T-helper 2 cell treated with Interferon-gamma antibody and Interleukin-4, amounts not matched to agents 5 μg/mL and 100 μg/mL, for 36 hours (primary cell): ENCODE data around the gene RDX.
"Not testable (repeated sequence)": the region's sequence is repeated elsewhere in the genome, so short reads cannot be mapped to it uniquely, and the experiment has no call there.

Source experiments
- DNase-seq: peaks from one replicate; pipeline ENCODE4 v3.0.0; 2021; ENCODE audit warnings: low spot score
- H3K27ac Mint-ChIP-seq: one replicate; pipeline ENCODE4 v1.8.0; 2021; ENCODE audit warnings: mild to moderate bottlenecking, mixed read lengths
- H3K27me3 Mint-ChIP-seq: one replicate; pipeline ENCODE4 v1.8.0; 2021; ENCODE audit warnings: low read depth, mixed read lengths
- H3K36me3 Mint-ChIP-seq: one replicate; pipeline ENCODE4 v1.8.0; 2021; ENCODE audit warnings: low read depth, mixed read lengths
- H3K4me1 Mint-ChIP-seq: one replicate; pipeline ENCODE4 v1.8.0; 2021; ENCODE audit warnings: low read depth, mixed read lengths
- H3K4me3 Mint-ChIP-seq: one replicate; pipeline ENCODE4 v1.8.0; 2022; ENCODE audit warnings: mild to moderate bottlenecking, moderate library complexity, mixed read lengths
- H3K9me3 Mint-ChIP-seq: one replicate; pipeline ENCODE4 v1.8.0; 2021; ENCODE audit warnings: mixed read lengths

Gene RDX

DNA sequence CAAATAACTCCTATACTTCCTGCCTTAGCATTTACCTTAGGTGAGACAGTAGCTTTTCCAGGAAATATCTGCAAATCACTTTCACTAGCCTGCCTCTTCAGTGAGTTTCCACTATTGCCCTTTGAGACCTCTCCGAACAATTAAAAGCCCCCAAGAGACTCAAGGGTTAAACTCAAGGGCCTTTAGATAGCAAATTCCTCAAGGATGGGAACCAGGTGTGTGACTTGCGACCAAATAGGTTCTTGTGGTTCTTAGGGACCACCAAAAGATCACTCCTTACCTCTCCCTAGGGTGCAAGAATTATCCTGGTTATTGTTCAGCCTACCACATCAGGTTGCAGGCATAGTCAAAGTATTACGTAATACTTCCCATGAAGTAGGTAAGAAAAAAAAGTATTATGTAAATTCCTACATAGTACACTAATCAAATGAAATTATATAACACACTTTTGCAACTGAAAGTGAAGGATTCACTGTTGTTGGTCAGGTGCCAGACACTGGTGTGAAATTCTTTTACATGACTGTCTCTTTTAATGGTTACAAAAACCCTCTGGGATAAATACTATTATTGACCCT is 1.4 kb upstream of the RDX start:
- no peaks in the 10 kb centered on the region for H3K9me3 Mint-ChIP-seq
- peaks cover 36% of the 10 kb centered on the region for H3K4me1 Mint-ChIP-seq
- H3K4me3 Mint-ChIP-seq: no peak overlapping the region
- peaks cover 9% of the 10 kb centered on the region for H3K36me3 Mint-ChIP-seq
- no peaks in the 10 kb centered on the region for H3K27me3 Mint-ChIP-seq
- no peak for DNase-seq
- no peak overlapping the region for H3K27ac Mint-ChIP-seq

GRCh38 chr11:110297076-110297725 is 787 bp upstream of the RDX start:
- Mint-ChIP-seq H3K27ac (no peak overlapping the region), H3K9me3 (no peaks in the 10 kb centered on the region), H3K4me3 (peak overlapping the region; percentile 58), H3K27me3 (no peaks in the 10 kb centered on the region), H3K4me1 (peaks cover 36% of the 10 kb centered on the region), H3K36me3 (peaks cover 9% of the 10 kb centered on the region)
- DNase-seq: no peak

- Mint-ChIP-seq H3K27ac (peak overlapping the region; percentile 88), H3K4me3 (peak overlapping the region; percentile 90), H3K36me3 (peaks cover 13% of the 10 kb centered on the region), H3K4me1 (peaks cover 45% of the 10 kb centered on the region), H3K27me3 (no peaks in the 10 kb centered on the region), H3K9me3 (no peaks in the 10 kb centered on the region)
- DNase-seq: peak; percentile 46
Observed at GRCh38 chr11:110295531-110296225, 736 bp downstream of the RDX start.

GRCh38 chr11:110295086-110295485 is 1.3 kb downstream of the RDX start:
- H3K9me3 Mint-ChIP-seq: no peaks in the 10 kb centered on the region
- peaks cover 16% of the 10 kb centered on the region for H3K36me3 Mint-ChIP-seq
- H3K4me3 Mint-ChIP-seq: peak overlapping the region; percentile 90
- H3K27me3 Mint-ChIP-seq: no peaks in the 10 kb centered on the region
- DNase-seq: no peak
- H3K27ac Mint-ChIP-seq: peak overlapping the region; percentile 88
- H3K4me1 Mint-ChIP-seq: peaks cover 43% of the 10 kb centered on the region

DNA sequence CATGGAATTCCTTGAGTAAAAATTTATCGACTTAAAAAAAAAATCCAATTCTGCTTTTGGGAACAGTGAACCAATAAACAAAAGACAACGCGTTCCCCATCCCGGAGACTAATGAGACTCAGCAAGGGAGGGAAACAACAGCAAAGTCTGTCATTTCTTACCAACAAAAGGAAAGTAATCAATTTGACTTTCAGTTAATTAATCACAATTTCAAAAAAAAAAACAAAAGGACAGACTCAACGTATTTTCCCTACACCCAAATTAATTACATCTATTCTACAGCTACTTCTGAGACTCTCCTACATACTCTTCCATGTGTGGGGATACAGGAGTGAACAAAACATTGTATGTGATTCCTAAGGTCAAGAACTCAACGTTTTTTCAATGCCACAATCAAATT is 1.9 kb downstream of the RDX start:
- Mint-ChIP-seq H3K27me3 (no peaks in the 10 kb centered on the region), H3K4me1 (peaks cover 44% of the 10 kb centered on the region), H3K36me3 (peaks cover 16% of the 10 kb centered on the region), H3K4me3 (peak overlapping the region; percentile 90), H3K27ac (no peak overlapping the region), H3K9me3 (no peaks in the 10 kb centered on the region)
- no peak for DNase-seq

DNA sequence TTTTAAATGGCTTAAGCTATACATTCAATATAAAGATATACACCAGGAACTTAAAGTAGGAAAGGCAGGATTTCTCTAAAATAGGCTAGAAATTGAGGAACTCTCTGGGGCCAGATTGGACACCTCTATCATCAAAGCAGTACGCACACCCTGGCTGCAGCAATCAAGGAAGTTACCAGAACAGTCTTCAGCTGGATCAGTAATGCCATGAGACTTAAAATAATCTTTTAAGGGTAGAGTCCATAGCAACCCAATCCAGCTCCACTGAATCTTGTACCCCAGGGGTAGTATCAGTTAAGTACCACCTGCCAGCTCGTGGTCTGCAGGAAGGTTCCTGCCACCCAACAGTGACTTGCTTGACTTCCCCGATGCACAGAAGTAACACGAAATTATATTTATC is 3.0 kb downstream of the RDX start:
- no peaks in the 10 kb centered on the region for H3K9me3 Mint-ChIP-seq
- H3K4me3 Mint-ChIP-seq: peak overlapping the region; percentile 90
- H3K27me3 Mint-ChIP-seq: no peaks in the 10 kb centered on the region
- peaks cover 16% of the 10 kb centered on the region for H3K36me3 Mint-ChIP-seq
- H3K4me1 Mint-ChIP-seq: peaks cover 47% of the 10 kb centered on the region
- DNase-seq: no peak
- no peak overlapping the region for H3K27ac Mint-ChIP-seq

DNA sequence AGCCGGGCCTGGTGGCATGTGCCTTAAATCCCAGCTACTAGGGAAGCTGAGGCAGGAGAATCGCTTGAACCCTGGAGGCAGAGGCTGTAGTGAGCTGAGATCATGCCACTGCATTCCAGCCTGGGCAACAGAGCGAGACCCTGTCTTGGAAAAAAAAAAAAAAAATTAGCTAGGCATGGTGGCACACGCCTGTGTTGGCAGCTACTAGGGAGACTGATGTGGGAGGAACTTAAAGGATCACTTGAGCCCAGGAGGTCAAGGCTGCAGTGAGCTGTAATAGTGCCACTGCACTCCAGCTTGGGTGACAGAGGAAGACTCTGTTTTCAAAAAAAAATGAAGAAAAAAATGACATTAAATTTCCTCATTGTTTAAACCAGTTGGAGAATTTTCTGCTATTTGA is 4.3 kb downstream of the RDX start:
- Mint-ChIP-seq H3K36me3 (peaks cover 16% of the 10 kb centered on the region), H3K4me1 (peaks cover 52% of the 10 kb centered on the region)
- H3K27ac Mint-ChIP-seq, DNase-seq, H3K27me3 Mint-ChIP-seq, H3K4me3 Mint-ChIP-seq, H3K9me3 Mint-ChIP-seq: not testable (repeated sequence)

- no peaks in the 10 kb centered on the region for H3K9me3 Mint-ChIP-seq
- H3K4me3 Mint-ChIP-seq: no peak overlapping the region
- peaks cover 54% of the 10 kb centered on the region for H3K4me1 Mint-ChIP-seq
- DNase-seq: no peak
- no peaks in the 10 kb centered on the region for H3K27me3 Mint-ChIP-seq
- H3K36me3 Mint-ChIP-seq: peaks cover 19% of the 10 kb centered on the region
- H3K27ac Mint-ChIP-seq: no peak overlapping the region
Observed at GRCh38 chr11:110290591-110291334, 5.7 kb downstream of the RDX start.

DNA sequence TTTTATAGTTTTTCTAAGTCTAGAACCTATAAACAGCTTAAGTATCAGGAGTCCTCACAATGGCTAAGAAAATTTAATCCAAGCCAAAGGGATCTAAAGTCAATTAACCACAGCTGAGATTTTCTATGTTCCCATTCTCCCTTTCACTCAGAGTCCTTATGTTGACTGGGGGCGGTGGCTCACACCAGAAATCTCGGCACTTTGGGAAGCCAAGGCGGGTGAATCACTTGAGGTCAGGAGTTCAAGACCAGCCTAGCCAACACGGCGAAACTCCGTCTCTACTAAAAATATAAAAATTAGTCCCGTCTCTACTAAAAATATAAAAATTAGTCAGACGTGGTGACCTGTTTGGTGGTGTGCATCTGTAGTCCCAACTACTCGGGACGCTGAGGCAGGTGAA is 6.9 kb downstream of the RDX start:
- no peak for DNase-seq
- Mint-ChIP-seq H3K4me1 (peaks cover 48% of the 10 kb centered on the region), H3K9me3 (no peaks in the 10 kb centered on the region), H3K36me3 (peaks cover 14% of the 10 kb centered on the region), H3K4me3 (no peak overlapping the region), H3K27ac (no peak overlapping the region), H3K27me3 (no peaks in the 10 kb centered on the region)

GRCh38 chr11:110287537-110287936 is 8.9 kb downstream of the RDX start:
- H3K9me3 Mint-ChIP-seq: no peaks in the 10 kb centered on the region
- H3K4me1 Mint-ChIP-seq: peaks cover 31% of the 10 kb centered on the region
- DNase-seq: no peak
- H3K27me3 Mint-ChIP-seq: no peaks in the 10 kb centered on the region
- peaks cover 12% of the 10 kb centered on the region for H3K36me3 Mint-ChIP-seq
- H3K27ac Mint-ChIP-seq: no peak overlapping the region
- H3K4me3 Mint-ChIP-seq: no peak overlapping the region

DNA sequence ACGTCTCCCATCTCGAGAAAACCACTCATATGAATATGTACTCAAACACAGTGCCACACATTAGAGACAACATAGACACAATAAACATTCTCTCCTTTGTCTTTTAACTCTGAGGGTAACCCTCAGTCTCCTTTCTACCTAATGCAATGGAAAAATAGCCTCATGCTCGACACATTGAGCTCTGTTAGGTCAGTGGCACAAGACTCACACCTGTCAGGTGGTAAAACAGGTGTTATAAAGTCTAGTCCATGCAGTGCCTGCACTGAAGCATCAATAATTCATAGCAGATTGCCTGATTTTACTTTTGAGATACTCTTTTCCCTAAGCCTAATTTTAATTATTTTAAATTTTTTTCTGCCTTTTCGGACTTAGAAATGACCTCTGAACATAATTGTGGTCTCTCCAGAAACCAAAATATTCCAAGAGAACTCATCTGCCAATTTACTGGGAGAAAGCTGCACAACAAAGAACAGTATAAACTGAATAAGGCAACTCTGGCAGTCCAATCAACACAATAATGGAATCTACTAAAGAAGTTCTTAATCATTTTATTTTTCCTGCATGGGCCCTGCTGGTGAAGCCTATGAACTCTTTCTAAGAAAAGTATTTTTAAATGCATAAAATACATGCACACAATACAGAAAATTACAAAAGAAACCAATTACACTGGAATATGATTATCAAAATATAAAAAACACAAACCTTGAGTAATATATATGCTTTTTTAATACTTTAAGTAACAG is 9.9 kb downstream of the RDX start:
- Mint-ChIP-seq H3K4me3 (no peak overlapping the region), H3K9me3 (no peaks in the 10 kb centered on the region), H3K27me3 (no peaks in the 10 kb centered on the region), H3K27ac (no peak overlapping the region), H3K36me3 (peaks cover 19% of the 10 kb centered on the region), H3K4me1 (peaks cover 30% of the 10 kb centered on the region)
- no peak for DNase-seq

DNA sequence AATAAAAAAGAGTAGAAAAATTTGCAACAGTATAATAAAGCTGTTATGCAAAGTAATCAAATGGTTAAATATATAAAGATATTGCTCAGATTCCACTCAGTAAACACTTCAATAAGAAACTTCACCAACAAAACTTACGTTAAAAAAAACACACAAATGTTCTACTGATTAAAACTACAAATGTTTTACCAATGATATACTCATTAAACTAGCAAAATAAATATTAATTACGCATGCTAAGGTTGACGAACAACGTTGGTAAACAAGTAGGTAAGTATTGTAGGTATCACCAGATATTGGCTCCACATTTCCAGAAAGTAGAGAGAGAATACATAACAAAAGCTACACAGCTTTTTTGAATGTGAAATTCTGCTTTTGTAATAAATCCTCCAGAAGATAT is 12.6 kb downstream of the RDX start:
- H3K27ac Mint-ChIP-seq: no peak overlapping the region
- H3K36me3 Mint-ChIP-seq: peaks cover 19% of the 10 kb centered on the region
- H3K4me1 Mint-ChIP-seq: peaks cover 26% of the 10 kb centered on the region
- no peak for DNase-seq
- H3K27me3 Mint-ChIP-seq: no peaks in the 10 kb centered on the region
- no peaks in the 10 kb centered on the region for H3K9me3 Mint-ChIP-seq
- H3K4me3 Mint-ChIP-seq: no peak overlapping the region

DNA sequence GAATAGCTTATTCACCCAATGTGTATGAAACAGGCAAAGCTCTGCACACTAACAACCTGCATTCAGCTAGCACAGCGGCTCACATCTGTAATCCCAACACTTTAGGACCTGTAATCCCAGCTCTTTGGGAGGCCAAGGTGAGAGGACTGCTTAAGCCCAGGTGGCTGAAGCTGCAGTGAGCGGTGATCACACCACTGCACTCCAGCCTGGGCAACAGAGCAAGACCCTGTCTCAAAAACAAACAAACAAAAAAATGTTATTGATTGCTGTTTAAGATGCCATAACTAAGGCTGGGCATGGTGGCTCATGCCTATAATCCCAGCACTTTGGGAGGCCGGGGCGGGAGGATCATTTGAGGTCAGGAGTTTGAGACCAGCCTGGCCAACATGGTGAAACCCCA is 15.8 kb downstream of the RDX start:
- H3K4me1 Mint-ChIP-seq, H3K9me3 Mint-ChIP-seq: not testable (repeated sequence)

More for the DNA sequence above, 15.8 kb downstream of the RDX start:
- H3K4me3 Mint-ChIP-seq, DNase-seq, H3K27me3 Mint-ChIP-seq, H3K27ac Mint-ChIP-seq: not testable (repeated sequence)
- H3K36me3 Mint-ChIP-seq: peaks cover 38% of the 10 kb centered on the region
